Measurements from ENCODE around the gene IL6.

The IL6 gene

DNA sequence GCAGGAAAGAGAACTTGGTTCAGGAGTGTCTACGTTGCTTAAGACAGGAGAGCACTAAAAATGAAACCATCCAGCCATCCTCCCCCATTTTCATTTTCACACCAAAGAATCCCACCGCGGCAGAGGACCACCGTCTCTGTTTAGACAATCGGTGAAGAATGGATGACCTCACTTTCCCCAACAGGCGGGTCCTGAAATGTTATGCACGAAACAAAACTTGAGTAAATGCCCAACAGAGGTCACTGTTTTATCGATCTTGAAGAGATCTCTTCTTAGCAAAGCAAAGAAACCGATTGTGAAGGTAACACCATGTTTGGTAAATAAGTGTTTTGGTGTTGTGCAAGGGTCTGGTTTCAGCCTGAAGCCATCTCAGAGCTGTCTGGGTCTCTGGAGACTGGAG, 1.4 kb upstream of the IL6 start:
- DNase-seq = peak; percentile 64
- H3K4me1 ChIP-seq (ENCODE audit: low read length) = peaks cover 46% of the 10 kb centered on the region
- no peaks in the 10 kb centered on the region for H3K79me2 ChIP-seq (ENCODE audit: low read length)
- peak overlapping the region; percentile 34 for H2AFZ ChIP-seq (ENCODE audit: low read length)
- H3K27ac ChIP-seq (ENCODE audit: low read length) = no peak overlapping the region
- H3K27me3 ChIP-seq (replicated peaks; ENCODE audit: insufficient read depth, low read length) = no peaks in the 10 kb centered on the region
- H3K4me3 ChIP-seq (ENCODE audit: low read length) = peak overlapping the region; percentile 40
- peak overlapping the region; percentile 77 for H3K4me2 ChIP-seq (ENCODE audit: low read depth, low read length)
- H3K36me3 ChIP-seq (replicated peaks; ENCODE audit: insufficient read depth, low read length) = no peaks in the 10 kb centered on the region
- no peaks in the 10 kb centered on the region for H3K9me2 ChIP-seq (replicated peaks; ENCODE audit: insufficient read depth, low read length)
- peak overlapping the region; percentile 0; the same call in 1 of the 2 replicates for H3K9ac ChIP-seq (ENCODE audit: low read length)
- H3K9me3 ChIP-seq (replicated peaks; ENCODE audit: insufficient read depth, low read length) = no peaks in the 10 kb centered on the region
- TF ChIP-seq, protein P1, sequence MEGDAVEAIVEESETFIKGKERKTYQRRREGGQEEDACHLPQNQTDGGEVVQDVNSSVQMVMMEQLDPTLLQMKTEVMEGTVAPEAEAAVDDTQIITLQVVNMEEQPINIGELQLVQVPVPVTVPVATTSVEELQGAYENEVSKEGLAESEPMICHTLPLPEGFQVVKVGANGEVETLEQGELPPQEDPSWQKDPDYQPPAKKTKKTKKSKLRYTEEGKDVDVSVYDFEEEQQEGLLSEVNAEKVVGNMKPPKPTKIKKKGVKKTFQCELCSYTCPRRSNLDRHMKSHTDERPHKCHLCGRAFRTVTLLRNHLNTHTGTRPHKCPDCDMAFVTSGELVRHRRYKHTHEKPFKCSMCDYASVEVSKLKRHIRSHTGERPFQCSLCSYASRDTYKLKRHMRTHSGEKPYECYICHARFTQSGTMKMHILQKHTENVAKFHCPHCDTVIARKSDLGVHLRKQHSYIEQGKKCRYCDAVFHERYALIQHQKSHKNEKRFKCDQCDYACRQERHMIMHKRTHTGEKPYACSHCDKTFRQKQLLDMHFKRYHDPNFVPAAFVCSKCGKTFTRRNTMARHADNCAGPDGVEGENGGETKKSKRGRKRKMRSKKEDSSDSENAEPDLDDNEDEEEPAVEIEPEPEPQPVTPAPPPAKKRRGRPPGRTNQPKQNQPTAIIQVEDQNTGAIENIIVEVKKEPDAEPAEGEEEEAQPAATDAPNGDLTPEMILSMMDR (IDR thresholded peaks at IDR 0.05; ENCODE audit: low read length) = peak; percentile 43
- no peak for TF ChIP-seq EZH2phosphoT487 (IDR thresholded peaks at IDR 0.05; ENCODE audit: low read length)
- no peaks in the 10 kb centered on the region for H4K20me1 ChIP-seq (ENCODE audit: insufficient read depth, low read length)
- H3F3A ChIP-seq (ENCODE audit: insufficient read depth, low read length) = peaks cover 11% of the 10 kb centered on the region

DNA sequence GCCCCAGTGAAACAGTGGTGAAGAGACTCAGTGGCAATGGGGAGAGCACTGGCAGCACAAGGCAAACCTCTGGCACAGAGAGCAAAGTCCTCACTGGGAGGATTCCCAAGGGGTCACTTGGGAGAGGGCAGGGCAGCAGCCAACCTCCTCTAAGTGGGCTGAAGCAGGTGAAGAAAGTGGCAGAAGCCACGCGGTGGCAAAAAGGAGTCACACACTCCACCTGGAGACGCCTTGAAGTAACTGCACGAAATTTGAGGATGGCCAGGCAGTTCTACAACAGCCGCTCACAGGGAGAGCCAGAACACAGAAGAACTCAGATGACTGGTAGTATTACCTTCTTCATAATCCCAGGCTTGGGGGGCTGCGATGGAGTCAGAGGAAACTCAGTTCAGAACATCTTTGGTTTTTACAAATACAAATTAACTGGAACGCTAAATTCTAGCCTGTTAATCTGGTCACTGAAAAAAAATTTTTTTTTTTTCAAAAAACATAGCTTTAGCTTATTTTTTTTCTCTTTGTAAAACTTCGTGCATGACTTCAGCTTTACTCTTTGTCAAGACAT, 574 bp upstream of the IL6 start:
- Histone ChIP-seq H3K9ac (ENCODE audit: low read length) (peak overlapping the region; percentile 0; the same call in 1 of the 2 replicates), H3F3A (ENCODE audit: insufficient read depth, low read length) (peaks cover 7% of the 10 kb centered on the region)

DNA sequence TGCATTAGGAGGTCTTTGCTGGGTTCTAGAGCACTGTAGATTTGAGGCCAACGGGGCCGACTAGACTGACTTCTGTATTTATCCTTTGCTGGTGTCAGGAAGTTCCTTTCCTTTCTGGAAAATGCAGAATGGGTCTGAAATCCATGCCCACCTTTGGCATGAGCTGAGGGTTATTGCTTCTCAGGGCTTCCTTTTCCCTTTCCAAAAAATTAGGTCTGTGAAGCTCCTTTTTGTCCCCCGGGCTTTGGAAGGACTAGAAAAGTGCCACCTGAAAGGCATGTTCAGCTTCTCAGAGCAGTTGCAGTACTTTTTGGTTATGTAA, 675 bp downstream of the IL6 start:
- Histone ChIP-seq H3K9me3 (replicated peaks; ENCODE audit: insufficient read depth, low read length) (no peaks in the 10 kb centered on the region), H3K36me3 (replicated peaks; ENCODE audit: insufficient read depth, low read length) (no peaks in the 10 kb centered on the region), H3F3A (ENCODE audit: insufficient read depth, low read length) (peaks cover 7% of the 10 kb centered on the region), H2AFZ (ENCODE audit: low read length) (no peak overlapping the region), H3K27ac (ENCODE audit: low read length) (no peak overlapping the region), H3K9me2 (replicated peaks; ENCODE audit: insufficient read depth, low read length) (no peaks in the 10 kb centered on the region), H4K20me1 (ENCODE audit: insufficient read depth, low read length) (no peaks in the 10 kb centered on the region), H3K4me1 (ENCODE audit: low read length) (peaks cover 33% of the 10 kb centered on the region), H3K4me3 (ENCODE audit: low read length) (no peak overlapping the region), H3K27me3 (replicated peaks; ENCODE audit: insufficient read depth, low read length) (no peaks in the 10 kb centered on the region), H3K9ac (ENCODE audit: low read length) (no peak overlapping the region), H3K79me2 (ENCODE audit: low read length) (no peaks in the 10 kb centered on the region), H3K4me2 (ENCODE audit: low read depth, low read length) (no peak overlapping the region)
- no peak for DNase-seq
- no peak for TF ChIP-seq EZH2 (optimal IDR thresholded peaks at IDR 0.05; ENCODE audit: low read depth, low read length)
- TF ChIP-seq EZH2phosphoT487 (IDR thresholded peaks at IDR 0.05; ENCODE audit: low read length) = no peak
- TF ChIP-seq, protein P1 (IDR thresholded peaks at IDR 0.05; ENCODE audit: low read length) = no peak

More for the DNA sequence above, 574 bp upstream of the IL6 start:
- H3K4me1 ChIP-seq (ENCODE audit: low read length) = peaks cover 46% of the 10 kb centered on the region
- TF ChIP-seq EZH2phosphoT487 (IDR thresholded peaks at IDR 0.05; ENCODE audit: low read length) (no peak), EZH2 (optimal IDR thresholded peaks at IDR 0.05; ENCODE audit: low read depth, low read length) (no peak)
- TF ChIP-seq, protein P1 (IDR thresholded peaks at IDR 0.05; ENCODE audit: low read length) = peak; percentile 76
- H3K36me3 ChIP-seq (replicated peaks; ENCODE audit: insufficient read depth, low read length) = no peaks in the 10 kb centered on the region
- peak overlapping the region; percentile 77 for H3K4me2 ChIP-seq (ENCODE audit: low read depth, low read length)
- peak; percentile 79 for DNase-seq
- no peaks in the 10 kb centered on the region for H3K27me3 ChIP-seq (replicated peaks; ENCODE audit: insufficient read depth, low read length)
- H3K79me2 ChIP-seq (ENCODE audit: low read length) = no peaks in the 10 kb centered on the region
- peak overlapping the region; percentile 34 for H2AFZ ChIP-seq (ENCODE audit: low read length)
- H4K20me1 ChIP-seq (ENCODE audit: insufficient read depth, low read length) = no peaks in the 10 kb centered on the region
- no peaks in the 10 kb centered on the region for H3K9me2 ChIP-seq (replicated peaks; ENCODE audit: insufficient read depth, low read length)
- H3K4me3 ChIP-seq (ENCODE audit: low read length) = peak overlapping the region; percentile 40; the same call in 1 of the 2 replicates
- no peak overlapping the region for H3K27ac ChIP-seq (ENCODE audit: low read length)
- H3K9me3 ChIP-seq (replicated peaks; ENCODE audit: insufficient read depth, low read length) = no peaks in the 10 kb centered on the region

Measured in MM.1S (cell line).